Fibroblast of lung (primary cell): ENCODE results near the gene ZSWIM4. TPM values are rescaled to one million over a fixed set of nuclear protein-coding genes. Genes with fewer than 3 reads are reported as not detected.

Experiments used
- DNase-seq, 2 donors: peaks; one replicate each; pipeline versions ENCODE4 v3.0.0 to v3.0.0-alpha.2; 2010; ENCODE audit warnings: low read depth in 2 of 2
- H2AFZ ChIP-seq: 2 replicates; pipeline ENCODE4 v1.5.1; 2012; ENCODE audit warnings: low read length, control low read depth, inconsistent platforms
- H3K27ac ChIP-seq: 2 replicates; pipeline ENCODE4 v1.5.1; 2011; ENCODE audit warnings: low read length, control low read depth; ENCODE audit not compliant: insufficient read depth
- H3K27me3 ChIP-seq: 2 replicates; pipeline ENCODE4 v1.5.1; 2011; ENCODE audit warnings: mild to moderate bottlenecking, low read length; ENCODE audit not compliant: control insufficient read depth, insufficient read depth
- H3K36me3 ChIP-seq: 2 replicates; pipeline ENCODE4 v1.5.1; 2011; ENCODE audit warnings: low read length; ENCODE audit not compliant: control insufficient read depth, insufficient read depth
- H3K4me1 ChIP-seq: 2 replicates; pipeline ENCODE4 v1.5.1; 2011; ENCODE audit warnings: low read length; ENCODE audit not compliant: control insufficient read depth, insufficient read depth; ENCODE audit errors: extremely low read depth
- H3K4me2 ChIP-seq: 2 replicates; pipeline ENCODE4 v1.5.1; 2011; ENCODE audit warnings: low read length, control low read depth; ENCODE audit not compliant: insufficient read depth; ENCODE audit errors: extremely low read depth
- H3K4me3 ChIP-seq, 4 experiments: fragments of 200-600 bp in 1 of 4; sonication (generic) in 1 of 4; replicated peaks in 1 of 4; 2 replicates each; pipeline ENCODE4 v1.5.1; 2011 to 2016; ENCODE audit warnings: low read length in 4 of 4, low read depth in 3 of 4, mild to moderate bottlenecking in 3 of 4, control low read depth in 2 of 4, inconsistent platforms in 1 of 4, mixed read lengths in 1 of 4; ENCODE audit not compliant: insufficient read depth in 1 of 4; ENCODE audit errors: control extremely low read depth in 1 of 4
- H3K79me2 ChIP-seq: 2 replicates; pipeline ENCODE4 v1.5.1; 2012; ENCODE audit warnings: mild to moderate bottlenecking, low read length, inconsistent platforms; ENCODE audit not compliant: control insufficient read depth, insufficient read depth
- H3K9ac ChIP-seq: 2 replicates; pipeline ENCODE4 v1.5.1; 2011; ENCODE audit warnings: mild to moderate bottlenecking, low read length, control low read depth; ENCODE audit not compliant: insufficient read depth
- H3K9me3 ChIP-seq: 2 replicates; pipeline ENCODE4 v1.5.1; 2012; ENCODE audit warnings: low read depth, low read length; ENCODE audit not compliant: control insufficient read depth, insufficient read depth
- H4K20me1 ChIP-seq: 2 replicates; pipeline ENCODE4 v1.5.1; 2011; ENCODE audit warnings: low read length; ENCODE audit not compliant: control insufficient read depth, insufficient read depth; ENCODE audit errors: extremely low read depth
- CTCF ChIP-seq, 2 donors: IDR thresholded peaks in 1 of 2; conservative IDR thresholded peaks in 1 of 2; 1 replicate in 1 of 2; 2 replicates in 1 of 2; pipeline ENCODE4 v1.5.1; 2011 to 2012; ENCODE audit warnings: low read length in 2 of 2, control low read depth in 1 of 2, inconsistent platforms in 1 of 2, low read depth in 1 of 2, mild to moderate bottlenecking in 1 of 2
- EZH2 ChIP-seq: IDR thresholded peaks from 2 replicates; pipeline ENCODE4 v1.5.1; 2012; ENCODE audit warnings: low read length, control low read depth, mild to moderate bottlenecking; ENCODE audit errors: missing control alignments
- polyA plus RNA-seq, 2 donors: library from polyadenylated mRNA; depleted of rRNA in 1 of 2; stranded (reverse) in 1 of 2; unstranded in 1 of 2; fragments of >200 nt; gene quantifications; 2 replicates each; pipeline ENCODE4 v1.2.1, GENCODE V29; 2011 to 2012; ENCODE audit warnings: missing spikeins in 1 of 2
- total RNA-seq: library from RNA; depleted of rRNA; stranded (reverse); fragments of >200 nt; gene quantifications from 2 replicates; pipeline ENCODE4 v1.2.1, GENCODE V29; 2014

The ZSWIM4 gene
- total and polyA plus RNA-seq, 2 donors (not counting 1 experiment from before 2014, with no cell fraction given): 1.6 to 5.6 TPM

- H3K36me3 ChIP-seq: peaks cover 5% of the 10 kb centered on the region
- peak overlapping the region; percentile 88 for H3K9ac ChIP-seq
- peak overlapping the region; percentile 99 for H3K4me2 ChIP-seq
- peaks cover 46% of the 10 kb centered on the region for H3K79me2 ChIP-seq
- peak overlapping the region; percentile 91 for H3K27ac ChIP-seq
- H4K20me1 ChIP-seq: no peaks in the 10 kb centered on the region
- peak overlapping the region; percentile 31 to 66 (median 58) for H3K4me3 ChIP-seq
- H2AFZ ChIP-seq: peak overlapping the region; percentile 39
- no peaks in the 10 kb centered on the region for H3K27me3 ChIP-seq
- H3K4me1 ChIP-seq: peaks cover 30% of the 10 kb centered on the region
- TF ChIP-seq EZH2 (no peak), CTCF (conservative IDR thresholded peaks at IDR 0.05 in 1 of 2, IDR thresholded peaks at IDR 0.05 in 1 of 2; ENCODE audit: low read depth in 1 of 2, low read length in 2 of 2) (no peak)
- H3K9me3 ChIP-seq: no peaks in the 10 kb centered on the region
- peak in 1 of 2 donors; percentile 64 for DNase-seq
Measured at GRCh38 chr19:13843104-13843921, 48.1 kb downstream of the ZSWIM4 start.

- Histone ChIP-seq H3K36me3 (peaks cover 3% of the 10 kb centered on the region), H4K20me1 (no peaks in the 10 kb centered on the region), H3K9me3 (no peaks in the 10 kb centered on the region), H3K4me1 (peaks cover 25% of the 10 kb centered on the region), H3K79me2 (peaks cover 37% of the 10 kb centered on the region), H3K4me3 (no peak overlapping the region), H3K9ac (no peak overlapping the region), H3K27me3 (no peaks in the 10 kb centered on the region), H3K4me2 (no peak overlapping the region), H2AFZ (no peak overlapping the region), H3K27ac (no peak overlapping the region)
- DNase-seq: no peak
- TF ChIP-seq CTCF (conservative IDR thresholded peaks at IDR 0.05 in 1 of 2, IDR thresholded peaks at IDR 0.05 in 1 of 2; ENCODE audit: low read depth in 1 of 2, low read length in 2 of 2) (no peak), EZH2 (no peak)
Measured at GRCh38 chr19:13844130-13844631, 48.9 kb downstream of the ZSWIM4 start.

GRCh38 chr19:13846557-13847406 is 51.5 kb downstream of the ZSWIM4 start:
- Histone ChIP-seq H3K4me3 (peak overlapping the region in 3 of 4 experiments; percentile 51 to 59 (median 51)), H3K79me2 (peaks cover 11% of the 10 kb centered on the region), H3K4me1 (peaks cover 37% of the 10 kb centered on the region), H2AFZ (no peak overlapping the region), H3K9me3 (no peaks in the 10 kb centered on the region), H3K36me3 (no peaks in the 10 kb centered on the region), H3K27ac (peak overlapping the region; percentile 100), H4K20me1 (no peaks in the 10 kb centered on the region), H3K4me2 (peak overlapping the region; percentile 90), H3K27me3 (no peaks in the 10 kb centered on the region), H3K9ac (peak overlapping the region; percentile 98)
- TF ChIP-seq EZH2 (no peak), CTCF (conservative IDR thresholded peaks at IDR 0.05 in 1 of 2, IDR thresholded peaks at IDR 0.05 in 1 of 2; ENCODE audit: low read depth in 1 of 2, low read length in 2 of 2) (no peak)
- DNase-seq: peak; percentile 93 to 94
